ENCODE data around the gene CENPV. TPM values are rescaled to one million over a fixed set of nuclear protein-coding genes. Genes with fewer than 3 reads are reported as not detected.
"Not testable (repeated sequence)": the region's sequence is repeated elsewhere in the genome, so short reads cannot be mapped to it uniquely, and the experiment has no call there.

The CENPV gene
- total RNA-seq, 2 donors from 2014 or later, result 12.0 to 32.5 TPM

DNA sequence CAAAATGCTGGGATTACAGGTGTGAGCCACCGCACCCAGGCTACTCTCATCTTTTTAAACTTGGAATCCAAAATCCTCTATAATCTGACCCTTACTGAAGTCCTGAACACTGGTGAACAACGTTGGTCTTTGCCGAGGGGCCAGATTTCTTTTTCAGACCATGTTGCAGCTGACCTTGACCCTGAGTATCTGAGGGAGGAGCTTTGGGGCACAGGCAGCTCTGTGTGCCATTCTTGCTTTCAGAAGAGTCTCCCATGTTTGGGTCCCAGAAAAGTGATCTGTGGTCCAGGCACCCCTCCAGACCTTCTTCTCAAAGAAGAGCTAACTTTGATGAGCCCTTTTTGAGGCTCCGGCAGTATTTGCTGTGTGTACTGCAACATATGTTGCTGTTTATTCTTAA lies 50.4 kb downstream of the CENPV start:
- DNase-seq (ENCODE audit: low spot score), result no peak
- Histone ChIP-seq H3K36me3 (no peaks in the 10 kb centered on the region), H3K4me3 (no peak overlapping the region), H3K9me3 (no peaks in the 10 kb centered on the region), H3K4me1 (ENCODE audit: control insufficient read depth in 1 of 2, low read depth in 2 of 2) (no peaks in the 10 kb centered on the region), H3K27ac (no peak overlapping the region), H3K27me3 (replicated peaks; ENCODE audit: insufficient read depth) (no peaks in the 10 kb centered on the region)
- TF ChIP-seq, protein P1, sequence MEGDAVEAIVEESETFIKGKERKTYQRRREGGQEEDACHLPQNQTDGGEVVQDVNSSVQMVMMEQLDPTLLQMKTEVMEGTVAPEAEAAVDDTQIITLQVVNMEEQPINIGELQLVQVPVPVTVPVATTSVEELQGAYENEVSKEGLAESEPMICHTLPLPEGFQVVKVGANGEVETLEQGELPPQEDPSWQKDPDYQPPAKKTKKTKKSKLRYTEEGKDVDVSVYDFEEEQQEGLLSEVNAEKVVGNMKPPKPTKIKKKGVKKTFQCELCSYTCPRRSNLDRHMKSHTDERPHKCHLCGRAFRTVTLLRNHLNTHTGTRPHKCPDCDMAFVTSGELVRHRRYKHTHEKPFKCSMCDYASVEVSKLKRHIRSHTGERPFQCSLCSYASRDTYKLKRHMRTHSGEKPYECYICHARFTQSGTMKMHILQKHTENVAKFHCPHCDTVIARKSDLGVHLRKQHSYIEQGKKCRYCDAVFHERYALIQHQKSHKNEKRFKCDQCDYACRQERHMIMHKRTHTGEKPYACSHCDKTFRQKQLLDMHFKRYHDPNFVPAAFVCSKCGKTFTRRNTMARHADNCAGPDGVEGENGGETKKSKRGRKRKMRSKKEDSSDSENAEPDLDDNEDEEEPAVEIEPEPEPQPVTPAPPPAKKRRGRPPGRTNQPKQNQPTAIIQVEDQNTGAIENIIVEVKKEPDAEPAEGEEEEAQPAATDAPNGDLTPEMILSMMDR (IDR thresholded peaks at IDR 0.05), result no peak
- ATAC-seq (ENCODE audit: insufficient number of reproducible peaks, low FRiP score, low read depth), result no peak

DNA sequence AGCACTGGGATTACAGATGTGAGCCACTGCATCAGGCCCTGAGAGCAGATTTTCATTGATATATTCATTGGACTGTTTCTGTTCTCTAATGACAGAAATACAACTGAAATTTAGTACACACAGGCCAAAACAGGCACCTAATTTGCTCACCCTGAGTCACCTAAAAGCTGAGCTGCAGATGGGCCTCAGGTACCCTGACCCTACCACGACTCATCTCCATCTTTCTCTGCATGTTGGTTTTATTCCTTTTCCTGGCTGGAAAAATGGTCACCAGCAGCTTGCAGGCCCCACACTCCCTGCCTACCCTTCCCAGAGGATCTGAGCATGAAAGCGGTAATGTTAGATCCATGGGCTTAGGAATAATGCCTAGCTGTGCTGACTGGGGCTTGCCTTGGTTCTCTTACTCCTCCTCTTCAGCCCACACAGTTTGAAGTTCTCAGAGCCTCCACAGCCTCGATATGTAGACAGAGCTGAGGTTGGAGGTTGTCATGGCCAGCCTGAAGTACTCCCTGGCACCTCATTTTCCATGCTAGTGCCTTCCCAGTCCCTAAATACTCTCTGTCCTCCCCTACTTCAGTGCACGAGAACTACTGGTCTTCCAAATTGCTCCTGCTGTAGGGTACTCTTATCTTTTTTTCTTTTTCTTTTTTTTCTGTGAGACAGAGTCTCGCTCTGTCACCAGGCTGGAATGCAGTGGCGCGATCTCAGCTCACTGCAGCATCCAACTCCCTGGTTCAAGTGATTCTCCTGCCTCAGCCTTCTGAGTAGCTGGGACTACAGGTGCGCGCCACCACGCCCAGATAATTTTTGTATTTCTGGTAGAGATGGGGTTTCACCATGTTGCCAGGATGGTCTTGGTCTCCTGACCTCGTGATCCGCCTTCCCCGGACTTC lies 51.1 kb downstream of the CENPV start:
- DNase-seq (ENCODE audit: low spot score), result no peak
- ATAC-seq (ENCODE audit: insufficient number of reproducible peaks, low FRiP score, low read depth), result no peak
- TF ChIP-seq, protein P1 (IDR thresholded peaks at IDR 0.05), result no peak
- Histone ChIP-seq H3K9me3 (no peaks in the 10 kb centered on the region), H3K27ac (no peak overlapping the region), H3K4me3 (no peak overlapping the region), H3K4me1 (ENCODE audit: control insufficient read depth in 1 of 2, low read depth in 2 of 2) (no peaks in the 10 kb centered on the region), H3K36me3 (no peaks in the 10 kb centered on the region), H3K27me3 (replicated peaks; ENCODE audit: insufficient read depth) (no peaks in the 10 kb centered on the region)

DNA sequence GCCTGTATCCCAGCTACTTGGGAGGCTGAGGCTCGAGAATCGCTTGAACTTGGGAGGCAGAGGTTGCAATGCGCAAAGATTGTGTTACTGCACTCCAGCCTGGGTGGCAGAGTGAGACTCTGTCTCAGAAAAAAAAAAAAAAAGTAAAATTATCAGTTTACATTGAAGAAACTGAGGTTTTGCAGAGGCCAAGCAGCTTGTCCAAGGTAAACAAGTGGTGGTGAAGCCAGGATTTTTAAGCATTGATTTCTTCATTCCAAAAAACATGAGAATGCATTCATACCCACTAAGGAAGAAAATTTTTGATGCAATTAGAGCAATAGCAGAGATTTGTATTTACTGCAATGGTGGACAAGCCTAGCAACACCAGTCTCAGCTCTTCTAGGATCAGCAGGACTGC lies 52.7 kb downstream of the CENPV start:
- H3K27me3 ChIP-seq (replicated peaks; ENCODE audit: insufficient read depth), result no peaks in the 10 kb centered on the region
- H3K4me1 ChIP-seq (ENCODE audit: control insufficient read depth in 1 of 2, low read depth in 2 of 2), result no peaks in the 10 kb centered on the region
- DNase-seq (ENCODE audit: low spot score) (no peak), ATAC-seq (ENCODE audit: insufficient number of reproducible peaks, low FRiP score, low read depth) (no peak)
- H3K27ac ChIP-seq, result no peak overlapping the region
- no peaks in the 10 kb centered on the region for H3K9me3 ChIP-seq
- no peaks in the 10 kb centered on the region for H3K36me3 ChIP-seq
- TF ChIP-seq, protein P1 (IDR thresholded peaks at IDR 0.05), result no peak
- H3K4me3 ChIP-seq, result no peak overlapping the region

DNA sequence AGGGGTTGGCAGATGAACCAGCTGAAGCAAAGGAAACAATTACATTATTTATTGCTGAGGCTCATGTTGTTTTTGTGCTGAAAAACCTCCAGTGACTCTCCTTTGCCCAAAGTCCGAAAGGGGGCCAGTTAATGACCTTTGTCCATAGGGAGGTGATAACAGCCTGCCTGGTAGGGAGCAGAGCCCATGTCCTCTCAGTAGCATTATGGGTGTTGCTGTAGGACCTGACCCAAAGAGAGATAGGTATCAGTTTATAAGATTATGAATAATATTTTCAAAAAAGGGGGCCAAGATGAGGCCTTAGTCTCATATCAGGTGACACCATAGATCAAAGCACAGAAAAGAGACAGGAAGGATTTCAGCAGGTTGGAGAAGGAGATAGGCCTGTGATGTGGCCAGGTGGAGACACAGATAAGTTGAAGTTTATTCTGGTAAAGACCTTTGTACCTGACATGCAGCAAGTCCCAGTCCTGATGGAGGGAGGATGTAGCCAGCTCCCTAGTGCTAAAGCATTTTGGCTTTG lies 55.1 kb downstream of the CENPV start:
- H3K36me3 ChIP-seq, result no peaks in the 10 kb centered on the region
- TF ChIP-seq, protein P1 (IDR thresholded peaks at IDR 0.05), result no peak
- no peaks in the 10 kb centered on the region for H3K4me1 ChIP-seq (ENCODE audit: control insufficient read depth in 1 of 2, low read depth in 2 of 2)
- H3K9me3 ChIP-seq, result no peaks in the 10 kb centered on the region
- no peak overlapping the region for H3K27ac ChIP-seq
- H3K4me3 ChIP-seq, result no peak overlapping the region
- DNase-seq (ENCODE audit: low spot score) (no peak), ATAC-seq (ENCODE audit: insufficient number of reproducible peaks, low FRiP score, low read depth) (no peak)
- no peaks in the 10 kb centered on the region for H3K27me3 ChIP-seq (replicated peaks; ENCODE audit: insufficient read depth)

DNA sequence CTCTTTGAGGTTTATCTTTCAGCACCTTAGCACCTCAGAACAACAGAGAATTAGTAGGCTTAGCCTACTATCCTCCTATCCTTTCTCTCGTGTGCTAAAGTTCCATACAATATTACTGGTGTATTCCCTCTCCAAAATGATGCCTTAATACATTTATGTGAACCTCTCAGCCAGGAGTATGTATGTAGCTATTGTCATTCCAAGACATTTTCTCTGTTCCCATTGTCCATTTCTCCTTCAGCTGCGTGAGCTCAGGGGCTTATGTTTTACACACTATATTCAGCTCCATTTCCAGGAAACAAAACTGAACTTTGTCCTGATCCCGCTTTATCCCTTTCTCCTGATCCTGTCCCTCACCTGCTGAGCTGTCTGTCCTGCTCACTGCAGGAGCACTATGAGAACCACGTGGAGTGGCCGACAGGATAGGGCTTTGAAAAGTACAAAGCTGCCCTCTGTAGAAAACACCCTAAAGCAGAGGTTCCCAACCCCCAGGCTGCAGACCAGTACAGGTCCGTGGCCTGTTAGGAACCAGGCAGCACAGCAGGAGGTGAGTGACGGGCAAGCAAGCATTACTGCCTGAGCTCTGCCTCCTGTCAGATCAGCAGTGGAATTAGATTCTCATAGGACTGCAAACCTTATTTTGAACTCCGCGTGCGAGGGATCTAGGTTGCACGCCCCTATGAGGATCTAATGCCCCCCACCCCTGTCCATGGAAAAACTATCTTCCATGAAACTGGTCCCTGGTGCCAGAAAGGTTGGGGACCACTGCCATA lies 55.7 kb downstream of the CENPV start:
- TF ChIP-seq, protein P1 (IDR thresholded peaks at IDR 0.05), result no peak
- no peaks in the 10 kb centered on the region for H3K27me3 ChIP-seq (replicated peaks; ENCODE audit: insufficient read depth)
- ATAC-seq (ENCODE audit: insufficient number of reproducible peaks, low FRiP score, low read depth) (no peak), DNase-seq (ENCODE audit: low spot score) (no peak)
- H3K36me3 ChIP-seq, result no peaks in the 10 kb centered on the region
- H3K4me1 ChIP-seq (ENCODE audit: control insufficient read depth in 1 of 2, low read depth in 2 of 2), result no peaks in the 10 kb centered on the region
- no peak overlapping the region for H3K4me3 ChIP-seq
- H3K27ac ChIP-seq, result no peak overlapping the region
- no peaks in the 10 kb centered on the region for H3K9me3 ChIP-seq

DNA sequence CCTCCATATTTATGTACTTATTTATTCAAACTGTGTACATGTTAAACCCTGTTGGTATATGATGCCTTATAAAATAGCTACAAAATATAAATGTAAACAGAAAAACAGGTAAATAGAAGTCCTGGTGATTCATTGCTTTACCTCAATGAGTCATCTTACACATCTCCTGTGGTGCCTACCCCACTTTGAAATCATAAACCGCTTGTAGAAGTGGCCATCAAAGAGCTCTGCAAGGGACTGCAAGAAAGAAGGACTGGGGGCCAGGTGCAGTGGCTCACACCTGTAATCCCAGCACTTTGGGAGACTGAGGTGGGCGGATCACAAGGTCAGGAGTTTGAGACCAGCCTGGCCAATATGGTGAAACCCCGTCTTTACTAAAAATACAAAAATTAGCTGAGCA lies 57.2 kb downstream of the CENPV start:
- H3K27me3 ChIP-seq (replicated peaks; ENCODE audit: insufficient read depth); ATAC-seq (ENCODE audit: insufficient number of reproducible peaks, low FRiP score, low read depth); H3K4me3 ChIP-seq; H3K27ac ChIP-seq; H3K4me1 ChIP-seq (ENCODE audit: control insufficient read depth in 1 of 2, low read depth in 2 of 2); H3K36me3 ChIP-seq; H3K9me3 ChIP-seq; DNase-seq (ENCODE audit: low spot score): not testable (repeated sequence)
